HG02973 (cell line): ENCODE measurements around the gene SH2D3C.
"Not testable (repeated sequence)": the region's sequence is repeated elsewhere in the genome, so short reads cannot be mapped to it uniquely, and the experiment has no call there.

ENCODE experiments used
- ATAC-seq: cut with Tn5 transposase; IDR thresholded peaks from one replicate; pipeline ENCODE4 v1.9.1; 2021; ENCODE audit warnings: moderate library complexity; ENCODE audit not compliant: unreplicated experiment

Gene SH2D3C

DNA sequence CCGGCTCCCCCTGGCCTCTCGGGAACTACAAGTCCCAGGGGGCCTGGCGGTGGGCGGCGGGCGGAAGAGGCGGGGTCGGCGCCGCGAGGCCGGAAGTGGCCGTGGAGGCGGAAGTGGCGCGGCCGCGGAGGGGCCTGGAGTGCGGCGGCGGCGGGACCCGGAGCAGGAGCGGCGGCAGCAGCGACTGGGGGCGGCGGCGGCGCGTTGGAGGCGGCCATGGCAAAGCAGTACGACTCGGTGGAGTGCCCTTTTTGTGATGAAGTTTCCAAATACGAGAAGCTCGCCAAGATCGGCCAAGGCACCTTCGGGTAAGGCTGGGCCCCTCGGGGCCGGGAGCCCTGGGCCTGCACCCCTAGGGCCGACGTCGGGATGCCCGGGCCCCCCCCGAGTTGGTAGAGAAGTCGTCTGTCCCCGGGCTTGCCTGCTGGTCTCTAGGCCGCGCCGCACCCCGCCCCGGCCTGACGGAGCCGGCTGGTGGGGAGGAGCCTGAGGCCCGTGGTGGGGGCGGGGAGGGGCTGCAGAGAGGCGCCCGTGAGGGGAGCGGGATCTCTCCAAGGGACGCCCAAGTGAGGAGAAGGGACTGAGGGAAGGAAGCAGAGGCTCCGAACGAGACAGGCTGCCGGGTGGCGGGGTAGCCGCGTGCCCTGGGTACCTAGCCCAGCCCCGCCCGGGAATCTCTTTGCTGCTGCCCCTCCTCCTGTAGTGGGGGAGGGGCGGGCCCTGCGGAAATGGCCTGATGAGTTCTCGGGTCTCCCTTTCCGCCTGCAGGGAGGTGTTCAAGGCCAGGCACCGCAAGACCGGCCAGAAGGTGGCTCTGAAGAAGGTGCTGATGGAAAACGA, 7.7 kb upstream of the SH2D3C start, which contains the start of gene CDK9:
CDK9 (plus strand) TSS at position 102 of the 840 bp plus-strand sequence; CDS start at position 217, 115 bp downstream.
- peak; percentile 44 for ATAC-seq

- ATAC-seq, result peak; percentile 46
These were observed 6.8 kb upstream of the SH2D3C start for GRCh38 chr9:127785023-127785932.

GRCh38 chr9:127783111-127784008, 4.9 kb upstream of the SH2D3C start:
- ATAC-seq, result no peak

GRCh38 chr9:127781806-127782205, 3.3 kb upstream of the SH2D3C start:
- no peak for ATAC-seq

GRCh38 chr9:127780909-127781308, 2.4 kb upstream of the SH2D3C start:
- not testable (repeated sequence) for ATAC-seq

DNA sequence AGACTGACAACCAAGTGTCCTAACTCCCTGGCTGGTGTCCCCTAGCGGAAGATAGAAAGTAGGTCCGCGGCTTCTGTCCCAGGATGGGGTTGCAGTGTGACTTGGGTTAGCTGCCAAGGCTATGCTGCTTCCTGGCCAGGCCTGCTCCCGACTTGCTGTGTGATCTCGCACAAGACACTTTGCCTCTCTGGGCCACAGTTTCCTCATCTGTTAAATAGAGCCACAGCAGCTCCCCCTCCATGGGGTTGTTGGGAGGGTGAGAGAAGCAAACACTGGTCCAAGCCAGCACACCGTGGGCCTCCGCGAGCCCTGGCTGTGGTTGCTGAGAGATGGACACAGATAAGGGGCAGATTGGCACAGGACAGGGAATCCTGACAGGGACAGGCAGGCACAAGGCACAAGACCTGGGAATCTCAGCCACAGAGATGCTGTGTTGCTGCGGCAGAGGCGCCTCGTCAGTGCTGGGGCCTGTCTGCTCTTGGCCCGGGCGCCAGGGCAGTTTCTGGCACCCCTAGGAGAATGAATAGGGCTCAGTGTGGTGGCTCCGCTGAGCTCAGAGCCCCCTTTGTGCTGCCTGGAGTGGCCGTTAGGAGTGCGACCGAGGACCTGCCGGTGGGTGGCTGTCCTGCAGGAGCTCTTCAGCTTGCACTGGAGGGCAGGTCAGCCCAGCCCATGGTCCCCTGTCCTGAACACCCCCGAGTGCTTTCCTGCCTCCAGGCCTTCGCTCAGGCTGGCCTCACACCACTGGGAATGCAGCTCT, 1.8 kb upstream of the SH2D3C start:
- ATAC-seq, result no peak

- ATAC-seq, result peak; percentile 38
These were observed 893 bp upstream of the SH2D3C start for GRCh38 chr9:127779136-127779981.

- no peak for ATAC-seq
These were observed 992 bp downstream of the SH2D3C start for GRCh38 chr9:127777368-127777980.

DNA sequence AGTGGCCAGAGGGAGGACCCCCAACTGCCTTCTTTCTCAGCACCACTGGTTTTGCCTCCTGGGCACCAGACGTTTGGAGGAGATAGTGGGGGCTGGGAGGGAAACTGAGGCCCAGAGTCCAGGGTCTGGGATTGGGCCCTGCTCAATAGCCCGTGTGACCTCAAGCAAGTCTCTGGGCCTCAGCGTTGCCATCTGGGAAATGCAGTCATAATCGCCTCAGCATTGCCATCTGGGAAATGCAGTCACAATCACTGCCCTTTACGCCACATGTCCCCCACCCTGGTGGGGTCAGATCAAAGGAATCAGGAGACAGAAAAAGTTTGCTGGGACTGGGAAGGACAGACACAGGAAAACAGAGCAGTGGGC, 1.6 kb downstream of the SH2D3C start:
- ATAC-seq, result no peak

- no peak for ATAC-seq
These were observed 2.1 kb downstream of the SH2D3C start for GRCh38 chr9:127776195-127776923.

DNA sequence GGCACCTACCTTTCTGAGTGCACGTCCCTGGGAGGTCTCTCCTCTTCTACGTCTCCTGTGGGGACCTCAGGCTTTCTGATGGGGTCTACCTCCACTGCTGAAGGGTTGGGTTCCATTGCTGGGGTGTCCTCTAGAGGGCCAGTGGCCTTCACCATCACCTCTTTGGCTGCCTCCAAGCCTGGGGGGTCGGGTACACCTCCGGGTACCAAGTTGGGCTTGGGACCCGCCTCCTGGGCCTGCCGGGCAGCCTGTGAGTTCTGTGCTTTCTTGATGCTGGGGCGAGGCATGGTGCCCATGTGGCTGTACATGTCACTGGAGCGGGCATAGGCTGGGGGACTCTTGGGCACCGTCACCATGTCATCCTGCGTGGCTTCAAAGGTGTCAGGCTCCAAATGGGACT, 4.5 kb downstream of the SH2D3C start:
- ATAC-seq, result no peak

DNA sequence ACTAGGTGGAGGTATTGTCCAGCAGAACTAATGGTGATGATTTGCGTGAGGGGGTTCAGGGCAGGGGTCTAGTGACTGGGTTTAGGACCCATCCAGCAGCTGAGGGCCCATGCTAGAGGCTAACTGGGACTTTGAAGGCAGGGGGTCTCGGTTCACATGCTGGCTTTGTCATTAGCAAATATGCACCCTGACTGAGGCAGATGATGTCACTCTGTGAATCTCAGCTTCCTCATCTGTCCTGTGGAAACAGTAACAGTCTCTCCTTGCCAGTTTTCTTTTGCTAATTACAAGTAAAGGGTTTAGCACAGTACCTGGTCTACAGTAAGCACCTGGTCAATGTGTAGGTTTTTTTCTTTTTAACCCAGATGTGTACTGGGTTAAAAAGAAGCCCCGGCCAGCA, 5.2 kb downstream of the SH2D3C start:
- no peak for ATAC-seq

DNA sequence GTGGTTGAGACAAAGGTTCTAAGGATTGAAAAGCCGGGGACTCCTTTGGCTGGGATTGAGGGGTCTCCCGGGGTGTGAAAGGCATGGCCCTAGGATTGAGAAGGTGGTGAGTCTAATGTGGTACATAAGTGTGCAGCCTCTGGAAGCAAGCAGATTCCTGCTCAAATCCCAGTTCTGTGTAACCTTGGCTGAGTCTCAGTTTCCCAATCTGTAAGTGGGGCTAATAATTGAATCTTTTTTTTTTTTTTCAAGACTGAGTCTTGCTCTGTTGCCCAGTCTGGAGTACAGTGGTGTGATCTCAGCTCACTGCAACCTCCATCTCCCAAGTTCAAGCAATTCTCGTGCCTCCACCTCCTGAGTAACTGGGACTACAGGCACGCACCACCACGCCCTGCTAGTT, 5.9 kb downstream of the SH2D3C start:
- no peak for ATAC-seq

- ATAC-seq, result no peak
These were observed 6.8 kb downstream of the SH2D3C start for GRCh38 chr9:127771570-127772189.

DNA sequence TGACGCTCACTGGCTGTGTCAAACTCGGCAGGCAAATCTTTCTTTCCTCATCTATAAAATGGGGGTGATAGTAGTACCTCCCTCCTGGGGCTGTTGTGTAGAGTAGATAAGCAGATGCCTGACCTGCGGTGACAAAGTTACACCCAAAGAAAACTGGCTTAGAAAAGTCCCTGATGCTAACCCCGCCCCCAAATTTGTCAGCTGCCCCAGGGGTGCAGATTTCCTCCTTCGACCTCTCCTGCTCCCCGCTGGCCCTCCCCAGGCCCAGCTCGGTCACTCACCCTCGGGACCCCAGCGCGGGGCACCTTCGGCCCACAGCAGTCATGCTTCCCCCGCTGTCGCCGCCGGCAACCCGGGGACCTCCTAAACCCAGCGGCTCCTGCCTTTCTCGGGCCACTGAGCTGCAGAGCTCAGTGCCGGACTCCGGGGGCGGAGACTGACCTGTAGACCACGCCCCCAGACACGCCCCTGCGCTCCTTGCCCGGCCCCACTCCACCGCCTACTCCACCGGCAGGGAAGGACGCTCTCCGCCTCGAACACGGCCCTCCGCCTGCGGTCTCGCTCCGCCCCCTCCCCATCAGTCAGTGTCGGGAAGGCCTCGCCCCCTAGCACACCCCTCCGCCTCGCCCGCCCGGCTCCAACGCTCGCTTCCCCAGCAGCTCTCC, 7.4 kb downstream of the SH2D3C start:
- peak; percentile 80 for ATAC-seq

GRCh38 chr9:127770583-127770904, 7.9 kb downstream of the SH2D3C start:
- ATAC-seq, result no peak

DNA sequence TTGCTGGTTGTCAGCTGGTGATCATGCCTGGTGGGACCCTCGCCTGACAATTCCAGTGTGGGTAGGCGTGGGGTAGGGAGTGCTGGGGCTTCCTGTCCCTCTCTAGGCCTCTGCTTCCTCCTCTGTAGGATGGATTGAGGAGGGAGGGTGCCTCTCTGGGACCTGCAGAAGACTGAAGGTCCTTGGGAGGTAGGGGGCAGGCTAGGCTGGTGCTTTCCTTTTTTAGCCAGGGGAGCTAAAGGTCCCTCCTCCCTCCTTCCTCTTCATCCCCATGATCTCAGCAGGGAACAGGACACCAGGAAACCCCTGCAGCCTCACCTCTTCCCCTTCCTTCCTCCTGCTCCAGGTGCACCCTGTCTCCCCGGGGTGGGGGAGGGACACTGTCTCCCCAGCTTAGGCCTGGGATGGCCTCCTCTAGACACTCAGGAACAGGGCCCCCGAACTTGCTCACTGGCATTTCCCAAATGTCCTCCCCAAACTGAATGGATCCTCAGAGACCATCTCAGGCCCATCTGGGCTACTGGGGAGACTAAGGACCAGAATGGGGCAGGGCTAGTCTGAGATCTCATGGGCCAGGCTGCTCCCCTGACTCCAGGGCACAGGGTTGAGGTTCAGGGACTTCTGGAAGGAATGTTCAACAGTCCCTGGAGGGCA, 8.4 kb downstream of the SH2D3C start:
- ATAC-seq, result no peak
